HG03095 (cell line): ENCODE measurements around the gene CSF1.

Experiments used
- ATAC-seq: cut with Tn5 transposase; IDR thresholded peaks from one replicate; pipeline ENCODE4 v1.9.1; 2021; ENCODE audit warnings: moderate library complexity; ENCODE audit not compliant: unreplicated experiment

Gene CSF1

DNA sequence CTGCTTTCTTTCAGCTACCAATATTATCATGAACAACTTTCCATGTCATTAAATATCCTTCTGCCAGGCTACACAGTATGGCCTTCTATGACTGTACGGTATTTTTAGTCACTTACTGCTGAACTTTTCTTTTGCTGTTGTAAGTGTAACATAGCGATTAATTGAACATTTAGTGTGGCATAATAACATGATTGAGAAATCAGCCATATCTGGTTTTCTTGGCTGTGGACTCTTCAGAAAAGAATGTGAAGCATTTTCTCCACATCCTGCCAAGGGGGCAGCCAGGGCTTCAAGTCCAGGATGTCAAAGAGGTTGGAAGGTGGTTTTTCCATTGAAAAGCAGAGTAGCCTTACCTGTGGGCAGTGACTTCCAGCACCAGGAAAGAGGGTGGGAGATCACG lies 65.1 kb downstream of the CSF1 start:
- no peak for ATAC-seq

DNA sequence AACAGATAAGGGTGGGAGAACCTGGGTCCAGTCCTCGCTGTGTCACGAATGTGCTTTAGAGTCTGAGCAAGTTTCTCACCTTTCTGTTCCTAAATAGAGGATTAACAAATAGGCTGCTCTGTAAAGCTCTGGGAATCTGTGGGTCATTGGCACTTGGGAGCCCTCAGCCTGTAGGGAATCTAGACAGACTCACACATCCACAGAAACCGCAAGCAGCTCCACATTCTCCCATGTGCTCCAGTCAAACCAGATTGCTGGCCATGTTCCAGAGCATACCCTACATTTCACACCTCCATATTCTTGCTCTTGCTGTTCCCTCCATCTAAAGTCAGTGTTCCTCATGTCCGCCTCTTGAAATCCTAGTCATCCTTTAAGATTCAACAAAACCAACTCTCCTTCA lies 66.1 kb downstream of the CSF1 start:
- ATAC-seq: no peak

DNA sequence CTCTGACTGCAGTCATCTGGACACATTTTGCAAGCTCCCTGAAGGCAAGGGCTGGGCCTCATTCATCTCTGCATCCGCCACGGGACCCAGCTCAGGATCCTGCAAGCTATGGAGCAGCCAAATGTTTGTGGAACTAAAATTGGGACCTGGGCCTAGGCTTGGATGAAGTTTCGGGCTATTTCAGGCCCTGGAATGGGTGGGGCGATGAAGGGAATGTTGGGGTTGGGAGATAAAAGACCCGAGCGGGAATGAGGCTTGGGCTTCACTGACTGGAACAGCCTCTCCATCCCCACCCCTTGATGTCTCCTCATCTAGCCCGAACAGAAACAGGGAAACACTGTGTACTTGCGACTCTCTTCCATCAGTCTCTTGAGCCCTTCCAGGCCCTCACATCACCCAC lies 66.6 kb downstream of the CSF1 start:
- no peak for ATAC-seq

DNA sequence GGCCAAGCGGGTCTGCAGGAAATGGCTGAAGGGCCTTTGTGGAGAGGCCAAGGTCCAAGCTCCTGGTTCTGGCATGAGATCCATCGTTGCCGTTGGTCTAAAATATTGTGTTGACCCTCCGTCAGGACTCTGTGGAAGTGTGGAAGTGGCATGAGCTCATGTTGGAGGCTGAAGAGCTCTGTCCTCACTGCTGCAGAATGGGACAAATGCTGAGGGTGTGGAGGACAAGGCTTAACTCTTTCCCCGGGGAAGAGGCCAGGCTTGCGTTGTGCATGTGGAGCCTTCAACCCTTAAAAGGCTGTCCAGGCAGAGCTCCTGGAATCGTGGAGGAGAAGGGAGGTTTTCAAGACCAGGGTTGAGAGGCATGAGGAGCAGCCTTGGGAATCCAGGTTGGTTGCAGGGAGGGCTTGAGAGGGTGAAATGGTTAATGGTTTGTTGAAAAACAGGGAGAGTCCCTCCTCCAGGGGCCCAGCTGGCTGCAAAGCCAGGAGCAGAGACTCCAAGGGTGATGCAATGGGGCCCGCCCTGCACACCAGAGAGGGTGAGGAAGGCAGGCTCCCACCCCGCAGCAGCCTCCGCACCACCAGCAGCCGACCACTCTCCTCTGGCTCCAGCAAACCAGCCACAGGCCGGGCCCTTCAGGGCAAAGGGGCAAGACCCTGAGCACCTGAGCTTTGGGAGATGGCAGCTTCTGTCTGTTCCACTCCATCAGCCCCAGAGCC lies 67.2 kb downstream of the CSF1 start:
- no peak for ATAC-seq

GRCh38 chr1:109978761-109979488 lies 68.3 kb downstream of the CSF1 start:
- no peak for ATAC-seq

- no peak for ATAC-seq
These were observed 68.9 kb downstream of the CSF1 start for GRCh38 chr1:109979489-109980091.
